Germinal center (tissue), 1 donor: ENCODE data around the gene KRTAP2-4.
"Not testable (repeated sequence)": the region's sequence is repeated elsewhere in the genome, so short reads cannot be mapped to it uniquely, and the experiment has no call there.

Experiments used
- DNase-seq: peaks from one replicate; pipeline ENCODE4 v3.0.0; 2012; ENCODE audit warnings: mixed read lengths, low spot score

KRTAP2-4 gene

GRCh38 chr17:41037853-41038350 lies 27.8 kb downstream of the KRTAP2-4 start:
- DNase-seq, result no peak

DNA sequence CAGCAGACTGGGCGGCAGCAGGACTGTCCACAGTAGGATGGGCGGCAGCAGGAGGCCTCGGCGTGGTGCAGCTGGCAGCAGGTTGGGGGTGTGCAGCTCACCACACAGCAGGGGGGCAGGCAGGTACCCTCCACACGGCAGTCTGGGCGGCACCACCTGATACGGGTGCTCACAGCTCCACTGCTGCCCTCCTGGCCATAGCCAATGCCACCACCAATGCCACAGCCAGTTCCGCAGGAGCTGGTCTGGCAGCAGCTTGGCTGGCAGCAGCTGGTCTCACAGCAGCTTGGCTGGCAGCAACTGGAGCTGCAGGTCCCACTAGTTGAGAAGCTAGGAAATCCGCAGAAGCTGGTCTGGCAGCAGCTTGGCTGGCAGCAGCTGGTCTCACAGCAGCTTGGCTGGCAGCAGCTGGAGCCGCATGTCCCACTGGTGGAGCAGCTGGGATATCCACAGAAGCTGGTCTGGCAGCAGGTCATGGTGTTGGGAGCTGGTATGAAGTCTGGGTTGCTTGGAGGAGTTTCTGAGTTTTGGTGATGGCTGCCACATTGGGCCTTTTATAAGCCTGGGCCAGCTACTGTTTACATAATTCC lies 31.2 kb downstream of the KRTAP2-4 start, which contains the start of gene KRTAP1-3:
Gene KRTAP1-3, minus strand, starts transcription at position 529 of the 590 bp plus-strand sequence. Its CDS starts 53 bp downstream, at position 476.
- DNase-seq, result not testable (repeated sequence)

DNA sequence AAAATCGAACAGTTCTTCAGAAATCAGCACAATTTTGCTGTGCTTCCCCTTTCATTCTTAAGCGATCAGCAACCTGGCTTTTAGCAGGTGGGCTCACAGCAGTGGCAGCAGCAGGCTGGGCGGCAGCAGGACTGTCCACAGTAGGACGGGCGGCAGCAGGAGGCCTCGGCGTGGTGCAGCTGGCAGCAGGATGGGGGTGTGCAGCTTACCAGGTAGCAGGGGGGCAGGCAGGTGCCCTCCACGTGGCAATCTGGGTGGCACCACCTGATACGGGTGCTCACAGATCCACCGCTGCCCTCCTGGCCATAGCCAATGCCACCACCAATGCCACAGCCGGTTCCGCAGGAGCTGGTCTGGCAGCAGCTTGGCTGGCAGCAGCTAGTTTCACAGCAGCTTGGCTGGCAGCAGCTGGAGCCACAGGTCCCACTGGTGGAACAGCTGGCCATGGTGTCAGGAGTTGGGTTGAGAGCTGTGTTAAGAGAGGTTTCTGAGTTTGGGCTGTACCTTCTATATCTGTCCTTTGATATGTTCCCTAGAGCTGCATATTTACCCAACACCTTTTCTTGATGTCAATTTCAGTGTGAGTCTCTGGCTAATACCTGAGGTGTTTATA lies 35.9 kb downstream of the KRTAP2-4 start, which contains the start of gene KRTAP1-4:
Gene KRTAP1-4, minus strand, starts transcription at position 563 of the 613 bp plus-strand sequence. Its CDS starts 117 bp downstream, at position 446.
- no peak for DNase-seq

DNA sequence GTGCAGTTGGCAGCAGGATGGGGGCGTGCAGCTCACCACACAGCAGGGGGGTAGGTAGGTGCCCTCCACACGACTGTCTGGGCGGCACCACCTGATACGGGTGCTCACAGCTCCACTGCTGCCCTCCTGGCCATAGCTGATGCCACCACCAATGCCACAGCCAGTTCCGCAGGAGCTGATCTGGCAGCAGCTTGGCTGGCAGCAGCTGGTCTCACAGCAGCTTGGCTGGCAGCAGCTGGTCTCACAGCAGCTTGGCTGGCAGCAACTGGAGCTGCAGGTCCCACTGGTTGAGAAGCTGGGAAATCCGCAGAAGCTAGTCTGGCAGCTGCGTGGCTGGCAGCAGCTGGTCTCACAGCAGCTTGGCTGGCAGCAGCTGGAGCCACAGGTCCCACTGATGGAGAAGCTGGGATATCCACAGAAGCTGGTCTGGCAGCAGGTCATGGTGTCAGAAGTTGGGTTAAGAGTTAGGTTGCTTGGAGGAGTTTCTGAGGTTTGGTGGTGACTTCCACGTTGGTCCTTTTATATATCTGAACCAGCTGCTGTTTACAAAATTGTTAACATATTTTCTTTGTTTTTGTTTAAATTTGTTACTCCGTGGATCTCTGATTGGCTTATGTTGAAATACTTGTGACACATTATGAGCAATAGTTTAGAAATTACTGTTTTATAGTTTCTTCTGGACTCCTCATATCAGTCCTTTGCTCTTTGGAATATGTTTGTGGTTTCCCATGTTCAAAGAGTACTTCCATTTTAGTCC lies 38.8 kb downstream of the KRTAP2-4 start, which contains the start of gene KRTAP1-5:
Gene KRTAP1-5, minus strand, starts transcription at position 494 of the 757 bp plus-strand sequence. Its CDS starts 53 bp downstream, at position 441.
- no peak for DNase-seq

DNA sequence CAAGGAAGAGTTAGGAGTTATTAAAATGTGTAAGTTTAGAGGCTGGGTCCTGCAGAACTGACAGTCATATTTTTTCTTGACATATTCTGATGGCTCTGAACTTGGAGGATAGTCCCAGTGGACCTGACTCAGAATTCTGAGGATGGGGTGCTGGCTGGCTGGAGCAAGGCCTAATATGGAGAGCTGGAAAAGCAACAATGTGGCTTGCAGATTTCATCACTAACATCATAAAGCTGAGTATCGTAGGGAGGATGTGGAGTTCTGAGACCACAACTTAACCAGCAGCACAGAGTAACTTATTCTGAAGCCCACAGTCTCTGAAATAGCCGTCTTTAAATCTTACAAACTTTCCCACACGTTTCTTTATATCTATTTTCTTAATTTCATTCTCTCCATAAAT lies 41.0 kb downstream of the KRTAP2-4 start:
- no peak for DNase-seq

DNA sequence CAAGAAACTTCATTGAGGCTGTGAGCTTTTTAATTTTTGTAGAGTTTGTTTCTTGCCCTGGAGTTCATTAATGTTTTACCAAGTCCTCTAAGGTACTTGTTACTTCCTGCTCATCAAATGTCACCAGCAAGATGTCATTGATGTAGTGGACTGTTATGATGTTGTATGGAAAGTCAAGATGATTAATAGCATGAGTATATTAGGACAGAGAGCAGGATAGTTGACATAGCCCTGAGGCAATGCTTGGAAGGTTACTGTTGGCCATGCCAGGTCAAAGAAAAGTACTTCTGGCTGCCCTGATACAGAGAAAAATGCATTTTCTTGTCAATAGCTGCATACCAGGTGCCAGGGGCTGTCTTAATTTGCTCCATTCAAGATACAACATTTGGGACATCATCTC lies 45.3 kb downstream of the KRTAP2-4 start:
- DNase-seq, result no peak

- no peak for DNase-seq
Measured at GRCh38 chr17:41019415-41019814, 46.3 kb downstream of the KRTAP2-4 start.

DNA sequence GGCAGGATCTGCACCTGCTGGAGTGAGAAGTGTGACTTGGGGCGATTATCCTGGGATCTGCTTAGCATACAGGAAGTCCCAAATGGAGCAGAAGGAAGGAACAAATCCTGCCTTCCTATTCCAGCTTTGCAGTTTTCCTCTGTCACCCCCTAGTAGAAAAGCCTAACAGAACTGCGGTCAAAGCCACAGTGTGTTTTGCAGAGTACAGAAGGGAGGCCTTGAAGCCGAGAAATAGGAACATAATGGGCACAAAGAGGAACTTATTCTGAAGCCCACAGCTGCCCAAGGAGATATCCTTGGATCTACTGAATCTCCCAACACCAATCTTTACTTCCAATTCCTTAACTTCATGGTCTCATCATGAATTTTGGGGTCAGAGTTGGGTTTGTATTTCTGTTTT lies 47.1 kb downstream of the KRTAP2-4 start:
- DNase-seq, result no peak

DNA sequence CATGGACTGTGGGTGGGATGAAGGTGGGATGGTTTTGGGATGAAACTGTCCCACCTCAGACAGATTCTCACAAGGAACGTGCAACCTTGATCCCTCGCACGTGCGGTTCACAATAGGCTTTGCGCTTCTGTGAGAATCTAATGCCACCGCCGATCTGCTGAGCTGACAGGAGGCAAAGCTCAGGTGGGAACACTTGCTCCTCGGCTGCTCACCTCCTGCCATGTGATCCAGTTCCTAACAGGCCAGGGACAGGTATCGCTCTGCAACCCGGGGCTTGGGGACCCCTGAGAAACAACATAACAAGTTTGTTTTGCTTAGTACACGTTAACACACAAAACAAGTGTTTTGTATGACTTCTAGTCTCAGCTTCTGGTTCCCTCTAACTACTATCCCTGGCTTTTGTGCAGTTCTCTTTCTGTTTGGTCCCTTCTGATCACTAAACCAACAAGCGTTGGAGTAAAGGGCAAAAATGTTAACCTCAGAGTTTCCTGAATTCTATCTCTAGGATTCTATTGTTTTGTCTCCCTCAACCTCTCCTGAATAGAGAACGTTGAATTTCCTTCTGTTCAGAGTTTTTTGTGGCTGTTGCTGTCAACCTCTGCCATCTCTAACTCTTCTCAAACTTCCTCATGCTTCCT lies 49.0 kb downstream of the KRTAP2-4 start:
- no peak for DNase-seq

DNA sequence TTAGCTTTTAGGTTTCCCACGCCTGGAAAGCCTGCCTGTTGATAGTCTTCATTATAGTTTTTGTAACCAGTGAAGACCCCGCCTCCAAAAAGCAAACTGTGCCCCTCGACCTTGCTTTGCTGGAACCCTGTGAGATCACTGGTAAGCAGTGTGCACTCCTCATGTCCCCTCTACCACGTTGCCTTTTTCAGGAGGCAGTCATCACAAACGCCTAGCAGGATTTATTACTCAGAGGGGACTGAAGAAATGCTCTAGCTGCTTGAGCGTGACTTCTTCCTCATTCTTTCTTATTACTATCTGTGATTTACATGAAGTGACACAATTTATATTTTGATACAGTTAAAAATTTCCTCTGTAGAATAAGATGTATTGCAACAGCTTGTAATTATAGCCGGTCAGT lies 50.2 kb downstream of the KRTAP2-4 start:
- no peak for DNase-seq
